ENCODE results near the gene TCAF1. TPM values are rescaled to one million over a fixed set of nuclear protein-coding genes. Genes with fewer than 3 reads are reported as not detected.

TCAF1 gene
- total RNA-seq, 2 donors from 2014 or later: 53.0 to 89.8 TPM

- DNase-seq (ENCODE audit: low spot score): no peak
- no peaks in the 10 kb centered on the region for H3K27me3 ChIP-seq (replicated peaks; ENCODE audit: insufficient read depth)
- no peak overlapping the region for H3K27ac ChIP-seq
- TF ChIP-seq POLR2A (IDR thresholded peaks at IDR 0.05) (no peak), POLR2AphosphoS5 (IDR thresholded peaks at IDR 0.05) (no peak), CTCF (IDR thresholded peaks at IDR 0.05) (no peak)
- intact Hi-C loops (cut with DNase I): no loop called here
- H3K4me1 ChIP-seq (replicated peaks): no peaks in the 10 kb centered on the region
- H3K4me3 ChIP-seq: no peak overlapping the region
- H3K9me3 ChIP-seq: no peaks in the 10 kb centered on the region
- WGBS: 59% methylated on average over 3 of the region's 3 CpGs
- no peaks in the 10 kb centered on the region for H3K36me3 ChIP-seq
Observed at GRCh38 chr7:143909863-143910262, 7.9 kb upstream of the TCAF1 start.

- Histone ChIP-seq H3K27ac (no peak overlapping the region), H3K9me3 (no peaks in the 10 kb centered on the region), H3K4me1 (replicated peaks) (no peaks in the 10 kb centered on the region), H3K27me3 (replicated peaks; ENCODE audit: insufficient read depth) (no peaks in the 10 kb centered on the region), H3K36me3 (no peaks in the 10 kb centered on the region), H3K4me3 (no peak overlapping the region)
- no peak for TF ChIP-seq POLR2A (IDR thresholded peaks at IDR 0.05)
- TF ChIP-seq POLR2AphosphoS5 (IDR thresholded peaks at IDR 0.05): no peak
- TF ChIP-seq CTCF (IDR thresholded peaks at IDR 0.05): no peak
- intact Hi-C loops (cut with DNase I): no loop called here
- DNase-seq (ENCODE audit: low spot score): no peak
- 58% methylated on average over 5 of the region's 5 CpGs for WGBS
Observed at GRCh38 chr7:143908120-143908519, 6.1 kb upstream of the TCAF1 start.

- Histone ChIP-seq H3K4me3 (no peak overlapping the region), H3K9me3 (no peaks in the 10 kb centered on the region), H3K27me3 (replicated peaks; ENCODE audit: insufficient read depth) (no peaks in the 10 kb centered on the region), H3K36me3 (no peaks in the 10 kb centered on the region), H3K27ac (no peak overlapping the region), H3K4me1 (replicated peaks) (no peaks in the 10 kb centered on the region)
- TF ChIP-seq CTCF (IDR thresholded peaks at IDR 0.05) (no peak), POLR2AphosphoS5 (IDR thresholded peaks at IDR 0.05) (no peak), POLR2A (IDR thresholded peaks at IDR 0.05) (no peak)
- DNase-seq (ENCODE audit: low spot score): no peak
- 96% methylated on average over 5 of the region's 5 CpGs for WGBS
- intact Hi-C loops (cut with DNase I): no loop called here
Observed at GRCh38 chr7:143906895-143907294, 4.9 kb upstream of the TCAF1 start.

- no peaks in the 10 kb centered on the region for H3K9me3 ChIP-seq
- no peak overlapping the region for H3K4me3 ChIP-seq
- intact Hi-C loops (cut with DNase I): no loop called here
- DNase-seq (ENCODE audit: low spot score): no peak
- 92% methylated on average over 9 of the region's 9 CpGs for WGBS
- TF ChIP-seq CTCF (IDR thresholded peaks at IDR 0.05): no peak
- H3K27me3 ChIP-seq (replicated peaks; ENCODE audit: insufficient read depth): no peaks in the 10 kb centered on the region
- H3K27ac ChIP-seq: no peak overlapping the region
- H3K4me1 ChIP-seq (replicated peaks): no peaks in the 10 kb centered on the region
- no peaks in the 10 kb centered on the region for H3K36me3 ChIP-seq
Observed at GRCh38 chr7:143906151-143906550, 4.2 kb upstream of the TCAF1 start.

- no peak for DNase-seq (ENCODE audit: low spot score)
- no peak overlapping the region for H3K27ac ChIP-seq
Observed at GRCh38 chr7:143905509-143905908, 3.5 kb upstream of the TCAF1 start.

More at GRCh38 chr7:143905509-143905908, 3.5 kb upstream of the TCAF1 start:
- Histone ChIP-seq H3K4me3 (no peak overlapping the region), H3K36me3 (no peaks in the 10 kb centered on the region), H3K9me3 (no peaks in the 10 kb centered on the region), H3K4me1 (replicated peaks) (no peaks in the 10 kb centered on the region), H3K27me3 (replicated peaks; ENCODE audit: insufficient read depth) (no peaks in the 10 kb centered on the region)
- 49% methylated on average over 1 of the region's 1 CpG for WGBS
- TF ChIP-seq CTCF (IDR thresholded peaks at IDR 0.05) (no peak), POLR2A (IDR thresholded peaks at IDR 0.05) (no peak), POLR2AphosphoS5 (IDR thresholded peaks at IDR 0.05) (no peak)
- intact Hi-C loops (cut with DNase I): no loop called here
